GM23338 (cell line): Measurements from ENCODE around the gene TSC22D2. TPM values are rescaled to one million over a fixed set of nuclear protein-coding genes. Genes with fewer than 3 reads are reported as not detected.

Experiments used
- ATAC-seq: fragments of 200-7000 bp; cut with Tn5 transposase; 3 replicates; pipeline ENCODE4 v1.9.1; 2020
- DNase-seq: peaks from one replicate; pipeline ENCODE4 v3.0.0-alpha.2; 2015; ENCODE audit warnings: low spot score
- H2AFZ ChIP-seq: fragments of 200-600 bp; sonication (generic); 2 replicates; pipeline ENCODE4 v1.8.0; 2016; ENCODE audit warnings: antibody characterized with exemption, mild to moderate bottlenecking, moderate library complexity
- H3F3A ChIP-seq: fragments of 200-600 bp; sonication (generic); replicated peaks from 2 replicates; pipeline ENCODE4 v1.8.0; 2017; ENCODE audit warnings: antibody characterized with exemption, mixed run types, low read depth
- H3K27ac ChIP-seq: fragments of 200-600 bp; sonication (generic); 2 replicates; pipeline ENCODE4 v1.6.1; 2016; ENCODE audit warnings: low read depth
- H3K27me3 ChIP-seq: fragments of 200-600 bp; sonication (generic); 2 replicates; pipeline ENCODE4 v1.8.0; 2016; ENCODE audit warnings: mild to moderate bottlenecking, mixed run types, moderate library complexity; ENCODE audit not compliant: insufficient read depth
- H3K36me3 ChIP-seq: fragments of 200-600 bp; sonication (generic); 2 replicates; pipeline ENCODE4 v1.8.0; 2016; ENCODE audit warnings: mild to moderate bottlenecking; ENCODE audit not compliant: insufficient read depth
- H3K4me1 ChIP-seq: fragments of 200-600 bp; sonication (generic); 2 replicates; pipeline ENCODE4 v1.8.0; 2016; ENCODE audit warnings: mild to moderate bottlenecking, moderate library complexity; ENCODE audit not compliant: insufficient read depth
- H3K4me2 ChIP-seq: fragments of 200-600 bp; sonication (generic); 2 replicates; pipeline ENCODE4 v1.7.1; 2017; ENCODE audit warnings: mixed run types
- H3K4me3 ChIP-seq: fragments of 200-600 bp; sonication (generic); 2 replicates; pipeline ENCODE4 v1.6.1; 2016; ENCODE audit warnings: mixed run types
- H3K79me2 ChIP-seq: fragments of 200-600 bp; sonication (generic); replicated peaks from 2 replicates; pipeline ENCODE4 v1.8.0; 2017; ENCODE audit warnings: mild to moderate bottlenecking; ENCODE audit not compliant: insufficient read depth
- H3K9me2 ChIP-seq: fragments of 200-600 bp; sonication (generic); 2 replicates; pipeline ENCODE4 v1.8.0; 2017; ENCODE audit not compliant: insufficient read depth
- H4K20me1 ChIP-seq: fragments of 200-600 bp; sonication (generic); replicated peaks from 2 replicates; pipeline ENCODE4 v1.8.0; 2017; ENCODE audit warnings: mild to moderate bottlenecking; ENCODE audit not compliant: insufficient read depth
- H3K27ac Mint-ChIP-seq: 2 replicates; pipeline ENCODE4 v1.8.0; 2020; ENCODE audit warnings: inconsistent platforms, mild to moderate bottlenecking, moderate library complexity, mixed read lengths
- H3K27me3 Mint-ChIP-seq: 3 replicates; pipeline ENCODE4 v1.8.0; 2022; ENCODE audit warnings: low read depth, mild to moderate bottlenecking, moderate library complexity, mixed read lengths, inconsistent platforms; ENCODE audit not compliant: insufficient read depth, poor library complexity
- H3K36me3 Mint-ChIP-seq: 3 replicates; pipeline ENCODE4 v1.8.0; 2021; ENCODE audit warnings: low read depth, mild to moderate bottlenecking, inconsistent platforms, moderate library complexity, mixed read lengths
- H3K4me1 Mint-ChIP-seq: 3 replicates; pipeline ENCODE4 v1.8.0; 2020; ENCODE audit warnings: mild to moderate bottlenecking, inconsistent platforms, mixed read lengths
- H3K4me3 Mint-ChIP-seq: 3 replicates; pipeline ENCODE4 v1.8.0; 2021; ENCODE audit warnings: moderate library complexity, mild to moderate bottlenecking, inconsistent platforms, mixed read lengths
- H3K9me3 Mint-ChIP-seq: 3 replicates; pipeline ENCODE4 v1.8.0; 2020; ENCODE audit warnings: moderate library complexity, mild to moderate bottlenecking, inconsistent platforms, mixed read lengths
- EZH2 ChIP-seq: fragments of 200-600 bp; sonication (generic); IDR thresholded peaks from one replicate; pipeline ENCODE4 v1.8.0; 2017; ENCODE audit warnings: antibody characterized with exemption, mild to moderate bottlenecking, low read depth; ENCODE audit not compliant: unreplicated experiment
- EZH2phosphoT487 ChIP-seq: fragments of 200-600 bp; sonication (generic); IDR thresholded peaks from one replicate; pipeline ENCODE4 v1.8.1; 2018; ENCODE audit warnings: antibody characterized with exemption; ENCODE audit not compliant: unreplicated experiment
- JUNB ChIP-seq: IDR thresholded peaks from one replicate; pipeline ENCODE4 v1.6.1; 2016; ENCODE audit warnings: antibody characterized with exemption; ENCODE audit not compliant: unreplicated experiment
- NANOG ChIP-seq: IDR thresholded peaks from 2 replicates; pipeline ENCODE4 v1.6.1; 2016; ENCODE audit warnings: antibody characterized with exemption, borderline replicate concordance
- POLR2AphosphoS5 ChIP-seq: IDR thresholded peaks from 2 replicates; pipeline ENCODE4 v1.6.1; 2016; ENCODE audit warnings: antibody characterized with exemption, low read depth
- STAT1 ChIP-seq: IDR thresholded peaks from one replicate; pipeline ENCODE4 v1.6.1; 2016; ENCODE audit warnings: antibody characterized with exemption; ENCODE audit not compliant: unreplicated experiment
- ZNF114 ChIP-seq: fragments of 250-450 bp; sonication (Bioruptor Pico); IDR thresholded peaks from 2 replicates; pipeline ENCODE4 v1.5.0; 2020; ENCODE audit warnings: mild to moderate bottlenecking, moderate library complexity
- ZNF331 ChIP-seq: fragments of 250-450 bp; sonication (Bioruptor Pico); IDR thresholded peaks from 2 replicates; pipeline ENCODE4 v1.5.0; 2020; ENCODE audit warnings: low read depth, mild to moderate bottlenecking, moderate library complexity
- polyA plus RNA-seq: library from polyadenylated mRNA; unstranded; fragments of >200 nt; fragmentation: Nextera tagmentation; extraction: Ambion mirVana; gene quantifications from 2 replicates; pipeline ENCODE4 v1.2.1, GENCODE V29; 2016
- total RNA-seq: library from RNA; depleted of rRNA; stranded (reverse); fragments of >200 nt; shearing (Covaris generic); gene quantifications from 2 replicates; pipeline ENCODE4 v1.2.3, GENCODE V29; 2014
- TF ChIP-seq, protein P1 (sequence below), 2 experiments: fragments of 200-600 bp in 1 of 2; sonication (generic) in 1 of 2; conservative IDR thresholded peaks; 2 replicates each; pipeline versions ENCODE4 v1.5.1 to v1.6.1; 2016 to 2017; ENCODE audit warnings: antibody characterized with exemption in 2 of 2, low read depth in 2 of 2, mild to moderate bottlenecking in 2 of 2, moderate library complexity in 1 of 2
- TF ChIP-seq, protein P2 (sequence below): fragments of 250-450 bp; sonication (Bioruptor Pico); IDR thresholded peaks from 2 replicates; pipeline ENCODE4 v1.5.0; 2020; ENCODE audit warnings: mild to moderate bottlenecking, moderate library complexity
- TF ChIP-seq, protein P3 (sequence below): IDR thresholded peaks from one replicate; pipeline ENCODE4 v1.6.1; 2018; ENCODE audit warnings: antibody characterized with exemption; ENCODE audit not compliant: unreplicated experiment

The TSC22D2 gene
- total and polyA plus RNA-seq, 2 experiments from 2014 or later, result 18.6 to 34.2 TPM

DNA sequence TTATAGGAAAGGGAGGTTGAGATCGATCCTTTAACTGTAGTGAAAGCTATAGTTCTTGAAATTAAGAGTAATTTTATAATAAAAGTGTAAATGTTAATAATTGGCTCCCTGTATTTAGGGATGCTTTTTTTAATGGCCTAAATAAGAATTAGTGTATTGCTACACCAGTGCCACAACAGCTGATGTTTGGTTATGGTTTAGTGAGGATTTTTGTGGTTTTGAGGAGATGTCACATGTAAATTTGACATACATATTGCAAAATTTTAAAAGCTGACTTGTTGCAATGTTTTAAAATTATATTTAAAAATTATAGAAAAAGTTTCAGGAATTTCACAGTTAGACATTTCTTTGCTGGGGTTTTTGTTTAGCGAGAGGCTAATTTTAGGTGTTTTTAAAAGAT, 3.9 kb downstream of the TSC22D2 start:
- H2AFZ ChIP-seq, result no peak overlapping the region
- H3K27me3 ChIP-seq, result no peaks in the 10 kb centered on the region
- no peaks in the 10 kb centered on the region for H3K36me3 ChIP-seq
- peak overlapping the region; percentile 77 for H3K4me3 ChIP-seq
- TF ChIP-seq, protein P1, sequence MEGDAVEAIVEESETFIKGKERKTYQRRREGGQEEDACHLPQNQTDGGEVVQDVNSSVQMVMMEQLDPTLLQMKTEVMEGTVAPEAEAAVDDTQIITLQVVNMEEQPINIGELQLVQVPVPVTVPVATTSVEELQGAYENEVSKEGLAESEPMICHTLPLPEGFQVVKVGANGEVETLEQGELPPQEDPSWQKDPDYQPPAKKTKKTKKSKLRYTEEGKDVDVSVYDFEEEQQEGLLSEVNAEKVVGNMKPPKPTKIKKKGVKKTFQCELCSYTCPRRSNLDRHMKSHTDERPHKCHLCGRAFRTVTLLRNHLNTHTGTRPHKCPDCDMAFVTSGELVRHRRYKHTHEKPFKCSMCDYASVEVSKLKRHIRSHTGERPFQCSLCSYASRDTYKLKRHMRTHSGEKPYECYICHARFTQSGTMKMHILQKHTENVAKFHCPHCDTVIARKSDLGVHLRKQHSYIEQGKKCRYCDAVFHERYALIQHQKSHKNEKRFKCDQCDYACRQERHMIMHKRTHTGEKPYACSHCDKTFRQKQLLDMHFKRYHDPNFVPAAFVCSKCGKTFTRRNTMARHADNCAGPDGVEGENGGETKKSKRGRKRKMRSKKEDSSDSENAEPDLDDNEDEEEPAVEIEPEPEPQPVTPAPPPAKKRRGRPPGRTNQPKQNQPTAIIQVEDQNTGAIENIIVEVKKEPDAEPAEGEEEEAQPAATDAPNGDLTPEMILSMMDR (conservative IDR thresholded peaks at IDR 0.05; ENCODE audit: low read depth in 2 of 2), result no peak
- no peak for TF ChIP-seq ZNF331 (CRISPR knock-in tag)
- TF ChIP-seq, protein P2, sequence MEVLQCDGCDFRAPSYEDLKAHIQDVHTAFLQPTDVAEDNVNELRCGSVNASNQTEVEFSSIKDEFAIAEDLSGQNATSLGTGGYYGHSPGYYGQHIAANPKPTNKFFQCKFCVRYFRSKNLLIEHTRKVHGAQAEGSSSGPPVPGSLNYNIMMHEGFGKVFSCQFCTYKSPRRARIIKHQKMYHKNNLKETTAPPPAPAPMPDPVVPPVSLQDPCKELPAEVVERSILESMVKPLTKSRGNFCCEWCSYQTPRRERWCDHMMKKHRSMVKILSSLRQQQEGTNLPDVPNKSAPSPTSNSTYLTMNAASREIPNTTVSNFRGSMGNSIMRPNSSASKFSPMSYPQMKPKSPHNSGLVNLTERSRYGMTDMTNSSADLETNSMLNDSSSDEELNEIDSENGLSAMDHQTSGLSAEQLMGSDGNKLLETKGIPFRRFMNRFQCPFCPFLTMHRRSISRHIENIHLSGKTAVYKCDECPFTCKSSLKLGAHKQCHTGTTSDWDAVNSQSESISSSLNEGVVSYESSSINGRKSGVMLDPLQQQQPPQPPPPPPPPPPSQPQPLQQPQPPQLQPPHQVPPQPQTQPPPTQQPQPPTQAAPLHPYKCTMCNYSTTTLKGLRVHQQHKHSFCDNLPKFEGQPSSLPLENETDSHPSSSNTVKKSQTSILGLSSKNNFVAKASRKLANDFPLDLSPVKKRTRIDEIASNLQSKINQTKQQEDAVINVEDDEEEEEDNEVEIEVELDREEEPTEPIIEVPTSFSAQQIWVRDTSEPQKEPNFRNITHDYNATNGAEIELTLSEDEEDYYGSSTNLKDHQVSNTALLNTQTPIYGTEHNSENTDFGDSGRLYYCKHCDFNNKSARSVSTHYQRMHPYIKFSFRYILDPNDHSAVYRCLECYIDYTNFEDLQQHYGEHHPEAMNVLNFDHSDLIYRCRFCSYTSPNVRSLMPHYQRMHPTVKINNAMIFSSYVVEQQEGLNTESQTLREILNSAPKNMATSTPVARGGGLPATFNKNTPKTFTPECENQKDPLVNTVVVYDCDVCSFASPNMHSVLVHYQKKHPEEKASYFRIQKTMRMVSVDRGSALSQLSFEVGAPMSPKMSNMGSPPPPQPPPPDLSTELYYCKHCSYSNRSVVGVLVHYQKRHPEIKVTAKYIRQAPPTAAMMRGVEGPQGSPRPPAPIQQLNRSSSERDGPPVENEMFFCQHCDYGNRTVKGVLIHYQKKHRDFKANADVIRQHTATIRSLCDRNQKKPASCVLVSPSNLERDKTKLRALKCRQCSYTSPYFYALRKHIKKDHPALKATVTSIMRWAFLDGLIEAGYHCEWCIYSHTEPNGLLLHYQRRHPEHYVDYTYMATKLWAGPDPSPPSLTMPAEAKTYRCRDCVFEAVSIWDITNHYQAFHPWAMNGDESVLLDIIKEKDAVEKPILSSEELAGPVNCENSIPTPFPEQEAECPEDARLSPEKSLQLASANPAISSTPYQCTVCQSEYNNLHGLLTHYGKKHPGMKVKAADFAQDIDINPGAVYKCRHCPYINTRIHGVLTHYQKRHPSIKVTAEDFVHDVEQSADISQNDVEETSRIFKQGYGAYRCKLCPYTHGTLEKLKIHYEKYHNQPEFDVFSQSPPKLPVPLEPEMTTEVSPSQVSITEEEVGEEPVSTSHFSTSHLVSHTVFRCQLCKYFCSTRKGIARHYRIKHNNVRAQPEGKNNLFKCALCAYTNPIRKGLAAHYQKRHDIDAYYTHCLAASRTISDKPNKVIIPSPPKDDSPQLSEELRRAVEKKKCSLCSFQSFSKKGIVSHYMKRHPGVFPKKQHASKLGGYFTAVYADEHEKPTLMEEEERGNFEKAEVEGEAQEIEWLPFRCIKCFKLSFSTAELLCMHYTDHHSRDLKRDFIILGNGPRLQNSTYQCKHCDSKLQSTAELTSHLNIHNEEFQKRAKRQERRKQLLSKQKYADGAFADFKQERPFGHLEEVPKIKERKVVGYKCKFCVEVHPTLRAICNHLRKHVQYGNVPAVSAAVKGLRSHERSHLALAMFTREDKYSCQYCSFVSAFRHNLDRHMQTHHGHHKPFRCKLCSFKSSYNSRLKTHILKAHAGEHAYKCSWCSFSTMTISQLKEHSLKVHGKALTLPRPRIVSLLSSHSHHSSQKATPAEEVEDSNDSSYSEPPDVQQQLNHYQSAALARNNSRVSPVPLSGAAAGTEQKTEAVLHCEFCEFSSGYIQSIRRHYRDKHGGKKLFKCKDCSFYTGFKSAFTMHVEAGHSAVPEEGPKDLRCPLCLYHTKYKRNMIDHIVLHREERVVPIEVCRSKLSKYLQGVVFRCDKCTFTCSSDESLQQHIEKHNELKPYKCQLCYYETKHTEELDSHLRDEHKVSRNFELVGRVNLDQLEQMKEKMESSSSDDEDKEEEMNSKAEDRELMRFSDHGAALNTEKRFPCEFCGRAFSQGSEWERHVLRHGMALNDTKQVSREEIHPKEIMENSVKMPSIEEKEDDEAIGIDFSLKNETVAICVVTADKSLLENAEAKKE (CRISPR knock-in tag), result no peak
- TF ChIP-seq ZNF114 (CRISPR knock-in tag), result no peak
- no peak for TF ChIP-seq JUNB
- no peak for TF ChIP-seq NANOG
- TF ChIP-seq EZH2phosphoT487, result no peak
- TF ChIP-seq, protein P3, sequence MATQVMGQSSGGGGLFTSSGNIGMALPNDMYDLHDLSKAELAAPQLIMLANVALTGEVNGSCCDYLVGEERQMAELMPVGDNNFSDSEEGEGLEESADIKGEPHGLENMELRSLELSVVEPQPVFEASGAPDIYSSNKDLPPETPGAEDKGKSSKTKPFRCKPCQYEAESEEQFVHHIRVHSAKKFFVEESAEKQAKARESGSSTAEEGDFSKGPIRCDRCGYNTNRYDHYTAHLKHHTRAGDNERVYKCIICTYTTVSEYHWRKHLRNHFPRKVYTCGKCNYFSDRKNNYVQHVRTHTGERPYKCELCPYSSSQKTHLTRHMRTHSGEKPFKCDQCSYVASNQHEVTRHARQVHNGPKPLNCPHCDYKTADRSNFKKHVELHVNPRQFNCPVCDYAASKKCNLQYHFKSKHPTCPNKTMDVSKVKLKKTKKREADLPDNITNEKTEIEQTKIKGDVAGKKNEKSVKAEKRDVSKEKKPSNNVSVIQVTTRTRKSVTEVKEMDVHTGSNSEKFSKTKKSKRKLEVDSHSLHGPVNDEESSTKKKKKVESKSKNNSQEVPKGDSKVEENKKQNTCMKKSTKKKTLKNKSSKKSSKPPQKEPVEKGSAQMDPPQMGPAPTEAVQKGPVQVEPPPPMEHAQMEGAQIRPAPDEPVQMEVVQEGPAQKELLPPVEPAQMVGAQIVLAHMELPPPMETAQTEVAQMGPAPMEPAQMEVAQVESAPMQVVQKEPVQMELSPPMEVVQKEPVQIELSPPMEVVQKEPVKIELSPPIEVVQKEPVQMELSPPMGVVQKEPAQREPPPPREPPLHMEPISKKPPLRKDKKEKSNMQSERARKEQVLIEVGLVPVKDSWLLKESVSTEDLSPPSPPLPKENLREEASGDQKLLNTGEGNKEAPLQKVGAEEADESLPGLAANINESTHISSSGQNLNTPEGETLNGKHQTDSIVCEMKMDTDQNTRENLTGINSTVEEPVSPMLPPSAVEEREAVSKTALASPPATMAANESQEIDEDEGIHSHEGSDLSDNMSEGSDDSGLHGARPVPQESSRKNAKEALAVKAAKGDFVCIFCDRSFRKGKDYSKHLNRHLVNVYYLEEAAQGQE, result no peak
- TF ChIP-seq STAT1, result no peak
- TF ChIP-seq EZH2, result no peak
- TF ChIP-seq POLR2AphosphoS5, result no peak
- H4K20me1 ChIP-seq, result peaks cover 32% of the 10 kb centered on the region
- Mint-ChIP-seq H3K36me3 (peaks cover 15% of the 10 kb centered on the region), H3K4me1 (peaks cover 35% of the 10 kb centered on the region; the same call in 2 of the 3 replicates), H3K27ac (no peak overlapping the region), H3K27me3 (peaks cover 7% of the 10 kb centered on the region), H3K9me3 (no peaks in the 10 kb centered on the region), H3K4me3 (peak overlapping the region; percentile 78)
- DNase-seq, result no peak
- peak overlapping the region; percentile 95 for H3K4me2 ChIP-seq
- H3F3A ChIP-seq, result 0 out of 2 replicates have a peak, but pooled peaks cover 3% of the 10 kb centered on the region
- no peak for ATAC-seq
- no peak overlapping the region for H3K27ac ChIP-seq
- no peaks in the 10 kb centered on the region for H3K9me2 ChIP-seq
- H3K4me1 ChIP-seq, result peaks cover 36% of the 10 kb centered on the region
- H3K79me2 ChIP-seq, result peaks cover 73% of the 10 kb centered on the region
